HepG2 (cell line): Measurements from ENCODE around the gene ATXN7L2.

ENCODE experiments used
- BHLHE40 ChIP-seq: IDR thresholded peaks from 2 replicates; pipeline ENCODE4 v1.6.1; 2011; ENCODE audit warnings: low read length, improper control_type of control experiment
- CEBPB ChIP-seq: IDR thresholded peaks from 2 replicates; pipeline ENCODE4 v1.6.1; 2011; ENCODE audit warnings: low read depth, low read length, improper control_type of control experiment, borderline replicate concordance
- CHD4 ChIP-seq: fragments of 200-600 bp; sonication (generic); IDR thresholded peaks from 2 replicates; pipeline ENCODE4 v1.7.0; 2017; ENCODE audit warnings: mild to moderate bottlenecking, low read length, borderline replicate concordance
- CTCF ChIP-seq: sonication (generic); formaldehyde crosslinking; IDR thresholded peaks from 2 replicates; pipeline ENCODE4 v1.5.0; 2020; ENCODE audit warnings: mild to moderate bottlenecking, missing genetic modification reagents, moderate library complexity
- EP300 ChIP-seq, 3 experiments: sonication (generic) in 1 of 3; formaldehyde crosslinking in 1 of 3; IDR thresholded peaks; 2 replicates each; pipeline versions ENCODE4 v1.5.1 to v1.6.1; 2011 to 2020; ENCODE audit warnings: low read depth in 2 of 3, low read length in 2 of 3, borderline replicate concordance in 1 of 3, improper control_type of control experiment in 1 of 3, mild to moderate bottlenecking in 1 of 3, missing genetic modification reagents in 1 of 3, moderate library complexity in 1 of 3
- JUND ChIP-seq: sonication (generic); formaldehyde crosslinking; IDR thresholded peaks from 2 replicates; pipeline ENCODE4 v1.8.0; 2022; ENCODE audit warnings: mild to moderate bottlenecking, missing genetic modification reagents
- MAZ ChIP-seq, 2 experiments: sonication (generic) in 1 of 2; formaldehyde crosslinking in 1 of 2; IDR thresholded peaks; 2 replicates each; pipeline versions ENCODE4 v1.5.0 to v1.6.1; 2012 to 2020; ENCODE audit warnings: low read depth in 2 of 2, mild to moderate bottlenecking in 2 of 2, borderline replicate concordance in 1 of 2, improper control_type of control experiment in 1 of 2, low read length in 1 of 2, missing genetic modification reagents in 1 of 2, moderate library complexity in 1 of 2
- NFE2L1 ChIP-seq: sonication (generic); formaldehyde crosslinking; IDR thresholded peaks from 2 replicates; pipeline ENCODE4 v1.4.0; 2020; ENCODE audit warnings: missing genetic modification reagents, mild to moderate bottlenecking, borderline replicate concordance
- POLR2A ChIP-seq, 2 experiments: IDR thresholded peaks; 2 replicates each; pipeline ENCODE4 v1.6.1; 2011; ENCODE audit warnings: low read depth in 2 of 2, low read length in 2 of 2, mild to moderate bottlenecking in 1 of 2, moderate library complexity in 1 of 2; ENCODE audit not compliant: insufficient read depth in 1 of 2
- POLR2AphosphoS5 ChIP-seq: IDR thresholded peaks from 2 replicates; pipeline ENCODE4 v1.6.1; 2012; ENCODE audit warnings: low read depth, low read length
- TF ChIP-seq, protein P1 (sequence below): sonication (generic); formaldehyde crosslinking; IDR thresholded peaks from 2 replicates; pipeline ENCODE4 v1.8.1; 2022; ENCODE audit warnings: low read depth, mild to moderate bottlenecking, missing genetic modification reagents
- TF ChIP-seq, protein P2 (sequence below): sonication (generic); formaldehyde crosslinking; IDR thresholded peaks from 2 replicates; pipeline ENCODE4 v1.4.0; 2020; ENCODE audit warnings: missing genetic modification reagents
- TF ChIP-seq, protein P3 (sequence below): sonication (generic); formaldehyde crosslinking; IDR thresholded peaks from 2 replicates; pipeline ENCODE4 v1.4.0; 2020; ENCODE audit warnings: missing genetic modification reagents

DNA sequence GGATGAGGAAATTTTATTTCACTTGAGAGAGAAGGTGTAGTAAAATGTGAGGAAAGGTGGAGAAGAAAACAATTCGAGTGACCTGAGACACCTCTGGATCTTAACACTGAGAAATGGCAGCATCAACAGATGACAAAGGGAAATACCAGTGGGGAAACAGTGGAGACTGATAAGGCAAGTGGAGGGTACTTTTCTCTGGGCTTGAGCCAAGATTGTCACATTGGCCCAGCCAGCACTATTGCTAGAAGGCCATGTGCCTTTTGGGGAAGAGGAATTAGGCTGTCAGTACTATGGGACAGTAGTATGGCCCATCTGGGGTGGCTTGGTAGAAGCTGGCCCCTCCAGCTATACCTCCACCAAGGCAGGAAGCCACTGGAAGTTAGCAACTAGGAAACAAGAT, 9.0 kb upstream of the ATXN7L2 start:
- TF ChIP-seq, protein P1, sequence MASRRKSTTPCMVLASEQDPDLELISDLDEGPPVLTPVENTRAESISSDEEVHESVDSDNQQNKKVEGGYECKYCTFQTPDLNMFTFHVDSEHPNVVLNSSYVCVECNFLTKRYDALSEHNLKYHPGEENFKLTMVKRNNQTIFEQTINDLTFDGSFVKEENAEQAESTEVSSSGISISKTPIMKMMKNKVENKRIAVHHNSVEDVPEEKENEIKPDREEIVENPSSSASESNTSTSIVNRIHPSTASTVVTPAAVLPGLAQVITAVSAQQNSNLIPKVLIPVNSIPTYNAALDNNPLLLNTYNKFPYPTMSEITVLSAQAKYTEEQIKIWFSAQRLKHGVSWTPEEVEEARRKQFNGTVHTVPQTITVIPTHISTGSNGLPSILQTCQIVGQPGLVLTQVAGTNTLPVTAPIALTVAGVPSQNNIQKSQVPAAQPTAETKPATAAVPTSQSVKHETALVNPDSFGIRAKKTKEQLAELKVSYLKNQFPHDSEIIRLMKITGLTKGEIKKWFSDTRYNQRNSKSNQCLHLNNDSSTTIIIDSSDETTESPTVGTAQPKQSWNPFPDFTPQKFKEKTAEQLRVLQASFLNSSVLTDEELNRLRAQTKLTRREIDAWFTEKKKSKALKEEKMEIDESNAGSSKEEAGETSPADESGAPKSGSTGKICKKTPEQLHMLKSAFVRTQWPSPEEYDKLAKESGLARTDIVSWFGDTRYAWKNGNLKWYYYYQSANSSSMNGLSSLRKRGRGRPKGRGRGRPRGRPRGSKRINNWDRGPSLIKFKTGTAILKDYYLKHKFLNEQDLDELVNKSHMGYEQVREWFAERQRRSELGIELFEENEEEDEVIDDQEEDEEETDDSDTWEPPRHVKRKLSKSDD (CRISPR knock-in tag): no peak
- TF ChIP-seq EP300 (IDR thresholded peaks at IDR 0.05; ENCODE audit: low read depth in 2 of 2, low read length in 2 of 2) (no peak), EP300 (CRISPR knock-in tag; IDR thresholded peaks at IDR 0.05; ENCODE audit: borderline replicate concordance) (no peak), CHD4 (no peak), POLR2A (IDR thresholded peaks at IDR 0.05; ENCODE audit: insufficient read depth in 1 of 2, low read depth in 2 of 2, low read length in 2 of 2) (no peak), NFE2L1 (no peak), MAZ (IDR thresholded peaks at IDR 0.05; ENCODE audit: borderline replicate concordance, low read depth, low read length) (no peak), MAZ (CRISPR knock-in tag; IDR thresholded peaks at IDR 0.05; ENCODE audit: low read depth) (no peak), CTCF (CRISPR knock-in tag) (no peak), CEBPB (no peak), BHLHE40 (no peak), POLR2AphosphoS5 (no peak), JUND (CRISPR knock-in tag) (no peak)
- TF ChIP-seq, protein P2, sequence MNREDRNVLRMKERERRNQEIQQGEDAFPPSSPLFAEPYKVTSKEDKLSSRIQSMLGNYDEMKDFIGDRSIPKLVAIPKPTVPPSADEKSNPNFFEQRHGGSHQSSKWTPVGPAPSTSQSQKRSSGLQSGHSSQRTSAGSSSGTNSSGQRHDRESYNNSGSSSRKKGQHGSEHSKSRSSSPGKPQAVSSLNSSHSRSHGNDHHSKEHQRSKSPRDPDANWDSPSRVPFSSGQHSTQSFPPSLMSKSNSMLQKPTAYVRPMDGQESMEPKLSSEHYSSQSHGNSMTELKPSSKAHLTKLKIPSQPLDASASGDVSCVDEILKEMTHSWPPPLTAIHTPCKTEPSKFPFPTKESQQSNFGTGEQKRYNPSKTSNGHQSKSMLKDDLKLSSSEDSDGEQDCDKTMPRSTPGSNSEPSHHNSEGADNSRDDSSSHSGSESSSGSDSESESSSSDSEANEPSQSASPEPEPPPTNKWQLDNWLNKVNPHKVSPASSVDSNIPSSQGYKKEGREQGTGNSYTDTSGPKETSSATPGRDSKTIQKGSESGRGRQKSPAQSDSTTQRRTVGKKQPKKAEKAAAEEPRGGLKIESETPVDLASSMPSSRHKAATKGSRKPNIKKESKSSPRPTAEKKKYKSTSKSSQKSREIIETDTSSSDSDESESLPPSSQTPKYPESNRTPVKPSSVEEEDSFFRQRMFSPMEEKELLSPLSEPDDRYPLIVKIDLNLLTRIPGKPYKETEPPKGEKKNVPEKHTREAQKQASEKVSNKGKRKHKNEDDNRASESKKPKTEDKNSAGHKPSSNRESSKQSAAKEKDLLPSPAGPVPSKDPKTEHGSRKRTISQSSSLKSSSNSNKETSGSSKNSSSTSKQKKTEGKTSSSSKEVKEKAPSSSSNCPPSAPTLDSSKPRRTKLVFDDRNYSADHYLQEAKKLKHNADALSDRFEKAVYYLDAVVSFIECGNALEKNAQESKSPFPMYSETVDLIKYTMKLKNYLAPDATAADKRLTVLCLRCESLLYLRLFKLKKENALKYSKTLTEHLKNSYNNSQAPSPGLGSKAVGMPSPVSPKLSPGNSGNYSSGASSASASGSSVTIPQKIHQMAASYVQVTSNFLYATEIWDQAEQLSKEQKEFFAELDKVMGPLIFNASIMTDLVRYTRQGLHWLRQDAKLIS (CRISPR knock-in tag): no peak
- TF ChIP-seq, protein P3, sequence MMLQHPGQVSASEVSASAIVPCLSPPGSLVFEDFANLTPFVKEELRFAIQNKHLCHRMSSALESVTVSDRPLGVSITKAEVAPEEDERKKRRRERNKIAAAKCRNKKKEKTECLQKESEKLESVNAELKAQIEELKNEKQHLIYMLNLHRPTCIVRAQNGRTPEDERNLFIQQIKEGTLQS: no peak
